ENCODE measurements around the gene SCG5.
A peak's percentile ranks its signal among the peaks of the same experiment; 100 is the strongest.

SCG5 gene

GRCh38 chr15:32715276-32715675, 73.8 kb downstream of the SCG5 start:
- no peak overlapping the region for H3K27ac ChIP-seq (ENCODE audit: insufficient read depth in 1 of 2, low read depth in 1 of 2, low read length in 2 of 2, poor library complexity in 1 of 2, severe bottlenecking in 2 of 2)
- peak in 2 of 3 donors; percentile 23 to 28 for DNase-seq
- POLR2A ChIA-PET: no interaction called here
- H3K4me1 ChIP-seq (ENCODE audit: control extremely low read depth in 1 of 4, control insufficient read depth in 4 of 4, insufficient read depth in 4 of 4, low read length in 3 of 4): peaks cover 5 to 32% (median 27%) of the 10 kb centered on the region in 4 experiments
- H3K4me3 ChIP-seq (ENCODE audit: control insufficient read depth in 1 of 7, extremely low read depth in 1 of 7, insufficient read depth in 4 of 7, low read depth in 2 of 7, low read length in 6 of 7): no peak overlapping the region
- no CpG with 5 or more reads among the region's 4 CpGs for WGBS (ENCODE audit: insufficient coverage)
- CTCF ChIA-PET: interaction anchor here (0.7 kb wide), 1 partner anchor 25 kb away, joined by 3 read pairs; no protein-coding TSS in a partner anchor
- H3K36me3 ChIP-seq (ENCODE audit: control insufficient read depth in 4 of 4, insufficient read depth in 4 of 4, low read length in 3 of 4): no peaks in the 10 kb centered on the region
- H3K9me3 ChIP-seq (ENCODE audit: control extremely low read depth in 1 of 5, control insufficient read depth in 4 of 5, insufficient read depth in 2 of 5, low read depth in 1 of 5, low read length in 4 of 5): no peaks in the 10 kb centered on the region
- H3K27me3 ChIP-seq (replicated peaks in 2 of 5; ENCODE audit: control insufficient read depth in 4 of 5, insufficient read depth in 5 of 5, low read length in 4 of 5): peaks cover 27 to 85% (median 49%) of the 10 kb centered on the region in 5 experiments

GRCh38 chr15:32716216-32716914, 74.9 kb downstream of the SCG5 start:
- no peak overlapping the region for H3K27ac ChIP-seq (ENCODE audit: insufficient read depth in 1 of 2, low read depth in 1 of 2, low read length in 2 of 2, poor library complexity in 1 of 2, severe bottlenecking in 2 of 2)
- POLR2A ChIA-PET: no interaction called here
- DNase-seq: peak; percentile 18 to 49 (median 48)
- H3K4me1 ChIP-seq (ENCODE audit: control extremely low read depth in 1 of 4, control insufficient read depth in 4 of 4, insufficient read depth in 4 of 4, low read length in 3 of 4): peaks cover 5 to 32% (median 27%) of the 10 kb centered on the region in 4 experiments
- H3K36me3 ChIP-seq (ENCODE audit: control insufficient read depth in 4 of 4, insufficient read depth in 4 of 4, low read length in 3 of 4): no peaks in the 10 kb centered on the region
- WGBS (ENCODE audit: insufficient coverage): 27% methylated on average over 6 of the region's 13 CpGs
- peaks cover 27 to 90% (median 49%) of the 10 kb centered on the region in 5 experiments for H3K27me3 ChIP-seq (replicated peaks in 2 of 5; ENCODE audit: control insufficient read depth in 4 of 5, insufficient read depth in 5 of 5, low read length in 4 of 5)
- no peaks in the 10 kb centered on the region for H3K9me3 ChIP-seq (ENCODE audit: control extremely low read depth in 1 of 5, control insufficient read depth in 4 of 5, insufficient read depth in 2 of 5, low read depth in 1 of 5, low read length in 4 of 5)
- H3K4me3 ChIP-seq (ENCODE audit: control insufficient read depth in 1 of 7, extremely low read depth in 1 of 7, insufficient read depth in 4 of 7, low read depth in 2 of 7, low read length in 6 of 7): peak overlapping the region in 5 of 7 experiments; percentile 21 to 68 (median 54)
- CTCF ChIA-PET: no interaction called here

GRCh38 chr15:32716915-32717425, 75.5 kb downstream of the SCG5 start:
- peaks cover 5 to 32% (median 27%) of the 10 kb centered on the region in 4 experiments for H3K4me1 ChIP-seq (ENCODE audit: control extremely low read depth in 1 of 4, control insufficient read depth in 4 of 4, insufficient read depth in 4 of 4, low read length in 3 of 4)
- H3K4me3 ChIP-seq (ENCODE audit: control insufficient read depth in 1 of 7, extremely low read depth in 1 of 7, insufficient read depth in 4 of 7, low read depth in 2 of 7, low read length in 6 of 7): peak overlapping the region in 6 of 7 experiments; percentile 23 to 68 (median 50)
- DNase-seq: peak in 1 of 3 donors; percentile 56
- H3K9me3 ChIP-seq (ENCODE audit: control extremely low read depth in 1 of 5, control insufficient read depth in 4 of 5, insufficient read depth in 2 of 5, low read depth in 1 of 5, low read length in 4 of 5): no peaks in the 10 kb centered on the region
- no peaks in the 10 kb centered on the region for H3K36me3 ChIP-seq (ENCODE audit: control insufficient read depth in 4 of 4, insufficient read depth in 4 of 4, low read length in 3 of 4)
- 1% methylated on average over 20 of the region's 21 CpGs for WGBS (ENCODE audit: insufficient coverage)
- H3K27ac ChIP-seq (ENCODE audit: insufficient read depth in 1 of 2, low read depth in 1 of 2, low read length in 2 of 2, poor library complexity in 1 of 2, severe bottlenecking in 2 of 2): no peak overlapping the region
- CTCF ChIA-PET: no interaction called here
- POLR2A ChIA-PET: no interaction called here
- peaks cover 27 to 93% (median 52%) of the 10 kb centered on the region in 5 experiments for H3K27me3 ChIP-seq (replicated peaks in 2 of 5; ENCODE audit: control insufficient read depth in 4 of 5, insufficient read depth in 5 of 5, low read length in 4 of 5)

- Histone ChIP-seq H3K27me3 (replicated peaks in 2 of 5; ENCODE audit: control insufficient read depth in 4 of 5, insufficient read depth in 5 of 5, low read length in 4 of 5) (peaks cover 27 to 88% (median 50%) of the 10 kb centered on the region in 5 experiments), H3K36me3 (ENCODE audit: control insufficient read depth in 4 of 4, insufficient read depth in 4 of 4, low read length in 3 of 4) (no peaks in the 10 kb centered on the region), H3K4me1 (ENCODE audit: control extremely low read depth in 1 of 4, control insufficient read depth in 4 of 4, insufficient read depth in 4 of 4, low read length in 3 of 4) (peaks cover 5 to 32% (median 27%) of the 10 kb centered on the region in 4 experiments), H3K4me3 (ENCODE audit: control insufficient read depth in 1 of 7, extremely low read depth in 1 of 7, insufficient read depth in 4 of 7, low read depth in 2 of 7, low read length in 6 of 7) (peak within 1 kb of the TSS in 6 of 7 experiments; percentile 30 to 68 (median 54)), H3K27ac (ENCODE audit: insufficient read depth in 1 of 2, low read depth in 1 of 2, low read length in 2 of 2, poor library complexity in 1 of 2, severe bottlenecking in 2 of 2) (no peak within 1 kb of the TSS), H3K9me3 (ENCODE audit: control extremely low read depth in 1 of 5, control insufficient read depth in 4 of 5, insufficient read depth in 2 of 5, low read depth in 1 of 5, low read length in 4 of 5) (no peaks in the 10 kb centered on the region)
- POLR2A ChIA-PET: no interaction called here
- WGBS (ENCODE audit: insufficient coverage): 2% methylated on average over 68 of the region's 99 CpGs
- CTCF ChIA-PET: no interaction called here
- DNase-seq: peak in 1 of 3 donors; percentile 28
Observed at GRCh38 chr15:32717426-32718226, 76.1 kb downstream of the SCG5 start, which contains the start of gene GREM1. Gene GREM1, plus strand, starts transcription at chr15:32718004. Its CDS starts 12,687 bp downstream, at chr15:32730691.

GRCh38 chr15:32718227-32718820, 76.8 kb downstream of the SCG5 start:
- Histone ChIP-seq H3K27me3 (replicated peaks in 2 of 5; ENCODE audit: control insufficient read depth in 4 of 5, insufficient read depth in 5 of 5, low read length in 4 of 5) (peaks cover 27 to 83% (median 50%) of the 10 kb centered on the region in 5 experiments), H3K4me3 (ENCODE audit: control insufficient read depth in 1 of 7, extremely low read depth in 1 of 7, insufficient read depth in 4 of 7, low read depth in 2 of 7, low read length in 6 of 7) (peak overlapping the region in 6 of 7 experiments; percentile 30 to 68 (median 48)), H3K4me1 (ENCODE audit: control extremely low read depth in 1 of 4, control insufficient read depth in 4 of 4, insufficient read depth in 4 of 4, low read length in 3 of 4) (peaks cover 5 to 32% (median 27%) of the 10 kb centered on the region in 4 experiments), H3K9me3 (ENCODE audit: control extremely low read depth in 1 of 5, control insufficient read depth in 4 of 5, insufficient read depth in 2 of 5, low read depth in 1 of 5, low read length in 4 of 5) (no peaks in the 10 kb centered on the region), H3K36me3 (ENCODE audit: control insufficient read depth in 4 of 4, insufficient read depth in 4 of 4, low read length in 3 of 4) (no peaks in the 10 kb centered on the region), H3K27ac (ENCODE audit: insufficient read depth in 1 of 2, low read depth in 1 of 2, low read length in 2 of 2, poor library complexity in 1 of 2, severe bottlenecking in 2 of 2) (no peak overlapping the region)
- WGBS (ENCODE audit: insufficient coverage): 2% methylated on average over 55 of the region's 60 CpGs
- peak in 2 of 3 donors; percentile 27 to 55 for DNase-seq
- POLR2A ChIA-PET: no interaction called here
- CTCF ChIA-PET: interaction anchor here (0.5 kb wide), 1 partner anchor 1350 kb away, joined by 3 read pairs; no protein-coding TSS in a partner anchor

- 4% methylated on average over 58 of the region's 70 CpGs for WGBS (ENCODE audit: insufficient coverage)
- no peaks in the 10 kb centered on the region for H3K9me3 ChIP-seq (ENCODE audit: control extremely low read depth in 1 of 5, control insufficient read depth in 4 of 5, insufficient read depth in 2 of 5, low read depth in 1 of 5, low read length in 4 of 5)
- ChIA-PET POLR2A (no interaction called here), CTCF (interaction anchor here (0.5 kb wide), 1 partner anchor 1351 kb away, joined by 3 read pairs; no protein-coding TSS in a partner anchor)
- no peaks in the 10 kb centered on the region for H3K36me3 ChIP-seq (ENCODE audit: control insufficient read depth in 4 of 4, insufficient read depth in 4 of 4, low read length in 3 of 4)
- H3K27me3 ChIP-seq (replicated peaks in 2 of 5; ENCODE audit: control insufficient read depth in 4 of 5, insufficient read depth in 5 of 5, low read length in 4 of 5): peaks cover 26 to 75% (median 47%) of the 10 kb centered on the region in 5 experiments
- H3K4me1 ChIP-seq (ENCODE audit: control extremely low read depth in 1 of 4, control insufficient read depth in 4 of 4, insufficient read depth in 4 of 4, low read length in 3 of 4): peaks cover 5 to 32% (median 27%) of the 10 kb centered on the region in 4 experiments
- H3K4me3 ChIP-seq (ENCODE audit: control insufficient read depth in 1 of 7, extremely low read depth in 1 of 7, insufficient read depth in 4 of 7, low read depth in 2 of 7, low read length in 6 of 7): peak overlapping the region in 6 of 7 experiments; percentile 30 to 68 (median 48)
- no peak overlapping the region for H3K27ac ChIP-seq (ENCODE audit: insufficient read depth in 1 of 2, low read depth in 1 of 2, low read length in 2 of 2, poor library complexity in 1 of 2, severe bottlenecking in 2 of 2)
- peak; percentile 19 to 77 (median 51) for DNase-seq
Observed at GRCh38 chr15:32718821-32719716, 77.6 kb downstream of the SCG5 start.

Data from common myeloid progenitor, CD34-positive (primary cell).